NCI-H1092 treated with DMSO at 0.1 percent for 48 hours (cell line): ENCODE measurements around the gene ZNF423.

Source experiments
- DNase-seq: peaks from one replicate; lab custom pipeline; 2025; lab: John Stamatoyannopoulos, UW

ZNF423 gene

DNA sequence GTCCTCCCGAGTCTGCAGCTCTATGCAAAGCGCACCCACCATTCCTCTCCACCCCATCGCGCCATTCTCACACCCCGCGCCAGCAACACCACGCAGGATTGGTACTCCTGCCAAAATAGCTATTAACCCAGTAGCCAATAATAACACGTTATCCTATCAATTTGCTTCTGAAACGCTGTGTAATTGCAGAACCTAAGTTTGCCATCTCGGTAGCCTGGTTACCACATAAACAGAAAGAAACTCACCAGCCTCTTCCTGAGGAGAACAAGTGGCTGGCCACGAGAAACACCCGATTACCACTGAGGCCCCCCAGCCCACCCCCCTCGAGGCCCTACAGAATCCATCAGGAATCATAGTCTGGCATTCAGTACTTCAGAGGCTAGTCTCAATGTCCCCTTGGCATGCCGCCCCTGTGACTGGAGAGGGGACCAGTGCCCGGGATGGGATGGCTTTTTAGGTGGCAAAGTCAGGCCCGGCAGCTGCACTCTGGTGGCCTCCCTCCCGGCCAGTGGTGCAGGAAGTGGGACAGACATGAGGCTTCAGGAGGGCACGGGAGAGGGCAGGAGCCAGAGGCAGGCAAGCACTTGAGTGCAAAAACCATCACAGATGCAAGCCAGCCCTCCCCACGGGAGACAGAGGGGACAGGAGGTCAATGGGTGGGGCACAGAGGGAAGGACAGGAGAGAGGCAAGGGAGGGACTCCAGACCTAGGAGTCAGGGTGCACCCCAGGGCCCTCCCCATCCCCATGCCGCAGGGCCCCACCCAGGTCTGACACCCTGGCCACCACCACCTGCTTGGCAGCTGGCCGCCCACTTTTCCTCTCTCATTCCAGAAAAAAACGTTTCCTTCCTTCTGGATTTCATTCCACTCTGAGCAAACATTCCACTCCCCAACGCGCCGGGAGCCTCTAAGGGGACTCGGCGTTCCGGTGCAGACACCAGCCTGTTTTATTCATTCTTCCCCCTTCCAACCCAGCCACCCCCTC lies 192.5 kb downstream of the ZNF423 start:
- DNase-seq = peak; percentile 28

- no peak for DNase-seq
Observed at GRCh38 chr16:49662569-49662968, 193.3 kb downstream of the ZNF423 start.

- DNase-seq = no peak
Observed at GRCh38 chr16:49661465-49662187, 194.3 kb downstream of the ZNF423 start.

GRCh38 chr16:49660626-49661025 lies 195.3 kb downstream of the ZNF423 start:
- no peak for DNase-seq

GRCh38 chr16:49659356-49659755 lies 196.6 kb downstream of the ZNF423 start:
- DNase-seq = no peak

DNA sequence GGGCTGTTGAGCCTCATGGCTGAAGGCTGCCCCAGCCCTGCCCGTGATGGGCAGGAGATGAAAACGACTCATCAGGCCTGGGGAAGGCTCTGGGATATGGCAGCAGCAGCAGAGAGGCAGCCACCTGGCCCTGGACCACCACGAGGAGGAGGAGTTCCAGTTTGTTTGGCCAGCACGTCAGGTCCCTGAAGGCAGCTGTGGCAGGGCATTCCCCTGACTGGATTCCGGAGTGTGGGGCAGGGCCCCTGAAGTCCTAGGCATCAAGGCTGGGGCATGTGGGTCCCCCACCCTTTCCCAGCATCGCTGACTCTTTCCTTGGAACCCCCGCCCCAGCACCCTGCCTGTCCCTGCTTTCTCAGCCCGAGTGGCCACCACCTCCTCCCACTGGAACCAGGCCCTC lies 197.4 kb downstream of the ZNF423 start:
- no peak for DNase-seq

- no peak for DNase-seq
Observed at GRCh38 chr16:49657736-49658465, 198.0 kb downstream of the ZNF423 start.

DNA sequence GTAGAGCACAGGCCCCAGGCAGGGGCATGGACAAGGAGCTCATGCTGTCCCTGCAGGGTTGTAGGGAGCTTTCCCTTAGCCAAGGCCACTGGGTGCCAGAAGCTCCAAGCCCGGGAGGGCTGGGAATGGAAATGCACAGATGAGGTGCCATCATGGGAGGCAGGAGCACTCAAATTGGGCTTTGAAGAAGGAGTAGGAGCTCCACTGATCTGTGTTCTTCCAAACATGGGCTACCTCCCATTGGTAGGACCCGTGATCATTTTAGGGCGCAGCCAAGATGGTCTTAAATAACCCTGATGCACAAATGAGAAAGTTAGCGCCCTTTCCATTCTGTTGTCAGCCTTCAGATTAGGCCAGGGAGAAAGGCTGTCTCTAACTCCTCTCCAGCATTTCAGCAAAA lies 201.5 kb downstream of the ZNF423 start:
- no peak for DNase-seq

GRCh38 chr16:49653577-49653976 lies 202.3 kb downstream of the ZNF423 start:
- no peak for DNase-seq

DNA sequence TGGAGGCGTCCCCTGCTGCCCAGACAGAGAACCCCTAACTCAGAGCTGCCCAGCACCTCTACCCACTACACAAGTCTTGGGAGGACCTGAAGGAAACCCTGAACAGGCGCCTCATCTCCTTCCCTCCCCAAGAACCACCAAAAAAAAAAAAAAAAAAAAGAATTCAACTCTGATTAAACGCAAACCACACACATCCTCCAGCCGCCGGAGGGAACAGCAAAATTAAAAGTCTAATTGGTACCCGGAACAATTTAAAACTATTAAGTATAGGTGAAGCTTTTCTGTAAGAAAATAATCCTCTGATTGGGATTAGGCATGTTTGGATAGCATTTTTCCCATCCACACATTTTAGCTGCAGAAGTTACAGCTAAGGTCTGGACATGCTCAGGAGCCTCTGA lies 202.7 kb downstream of the ZNF423 start:
- DNase-seq = no peak

GRCh38 chr16:49652456-49653172 lies 203.3 kb downstream of the ZNF423 start:
- peak; percentile 41 for DNase-seq

DNA sequence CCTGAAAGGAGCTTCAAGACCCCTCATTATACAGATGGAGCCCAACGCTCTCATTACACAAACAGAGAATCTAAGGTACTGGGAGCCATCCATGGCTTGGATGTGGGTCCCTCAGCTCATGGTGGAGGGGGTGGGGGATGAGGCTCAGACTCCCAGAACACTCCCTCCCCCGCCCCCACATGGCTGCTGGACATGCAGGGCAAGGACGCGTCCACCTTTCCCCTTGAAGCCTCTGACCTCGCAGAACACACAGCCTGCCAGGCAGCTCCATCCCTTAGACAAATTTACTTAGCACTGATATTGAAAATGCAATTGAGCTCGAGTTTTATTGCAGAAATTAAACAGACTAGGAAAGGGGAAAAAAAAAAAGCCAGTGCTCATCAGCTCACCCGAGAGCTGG lies 203.9 kb downstream of the ZNF423 start:
- no peak for DNase-seq

DNA sequence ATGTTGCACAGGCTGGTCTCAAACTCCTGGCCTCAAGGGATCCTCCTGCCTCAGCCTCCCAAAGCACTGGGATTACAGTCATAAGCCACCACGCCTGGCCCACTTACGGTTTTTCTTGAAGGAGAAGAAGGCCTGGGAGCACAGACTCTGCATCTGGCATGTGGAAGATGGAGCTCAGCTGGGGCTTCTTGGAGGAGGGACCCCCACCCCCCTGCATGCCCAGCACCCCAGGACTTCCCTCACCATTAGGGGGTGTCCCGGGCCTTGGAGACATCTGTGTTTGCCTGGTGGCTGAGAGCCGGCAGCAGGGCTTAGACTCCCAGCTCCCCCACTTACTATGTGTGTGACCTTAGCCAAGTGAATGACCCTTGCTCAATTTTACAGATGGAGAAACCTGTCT lies 204.7 kb downstream of the ZNF423 start:
- no peak for DNase-seq

- no peak for DNase-seq
Observed at GRCh38 chr16:49650603-49651002, 205.3 kb downstream of the ZNF423 start.

DNA sequence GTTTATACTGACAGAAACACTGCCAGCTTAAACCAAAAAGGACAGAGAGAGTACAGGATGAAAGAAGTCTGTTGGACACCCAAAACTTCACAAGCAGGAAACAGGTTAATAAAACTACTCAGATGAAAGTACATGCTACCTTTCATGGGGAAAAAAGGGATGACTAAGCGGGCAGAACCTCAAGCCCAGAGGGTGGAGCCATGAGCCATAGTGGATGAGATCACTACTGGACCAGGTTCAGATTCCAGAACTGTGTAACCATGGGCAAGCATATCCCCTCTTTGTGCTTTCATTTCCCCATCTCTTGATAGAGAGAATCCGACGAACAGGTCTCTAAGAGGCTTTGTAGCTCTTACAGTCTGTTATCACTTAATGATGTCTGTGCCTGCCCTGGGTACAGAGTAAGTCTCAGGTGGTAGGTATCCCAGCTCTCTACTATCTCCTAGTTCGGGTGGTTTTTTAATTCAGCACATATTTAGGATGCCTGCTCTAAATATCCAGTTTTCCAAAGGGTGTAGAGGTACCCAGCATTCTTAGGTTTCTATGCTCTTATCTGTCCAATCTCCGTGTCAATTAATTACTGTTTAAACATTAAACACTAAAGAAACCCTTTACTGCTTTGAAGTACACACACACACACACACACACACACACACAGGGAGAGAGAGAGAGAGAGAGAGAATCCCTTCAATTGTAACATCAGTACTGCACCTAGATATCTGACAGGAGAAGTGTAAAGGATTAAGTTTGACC lies 206.7 kb downstream of the ZNF423 start:
- DNase-seq = no peak

GRCh38 chr16:49647673-49648072 lies 208.2 kb downstream of the ZNF423 start:
- DNase-seq = no peak

DNA sequence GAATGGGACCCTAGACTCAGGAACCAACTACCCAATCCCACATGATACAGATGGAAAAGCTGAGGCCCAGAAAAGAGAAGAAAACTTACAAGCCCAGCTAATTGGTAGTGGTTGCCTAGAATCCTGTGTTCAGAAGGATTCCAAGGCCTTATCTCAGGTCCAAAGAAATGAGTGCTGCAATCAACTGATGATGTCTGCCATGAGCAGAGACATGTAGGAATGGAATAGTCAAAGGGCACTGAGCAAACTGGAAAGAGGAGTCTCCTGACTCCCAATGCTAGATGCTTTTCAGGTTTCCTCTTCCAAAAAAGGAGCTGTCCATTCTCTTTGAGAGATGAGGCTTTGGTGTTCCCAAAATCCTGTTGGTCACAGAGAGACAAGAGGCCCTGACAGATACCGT lies 210.6 kb downstream of the ZNF423 start:
- DNase-seq = no peak

DNA sequence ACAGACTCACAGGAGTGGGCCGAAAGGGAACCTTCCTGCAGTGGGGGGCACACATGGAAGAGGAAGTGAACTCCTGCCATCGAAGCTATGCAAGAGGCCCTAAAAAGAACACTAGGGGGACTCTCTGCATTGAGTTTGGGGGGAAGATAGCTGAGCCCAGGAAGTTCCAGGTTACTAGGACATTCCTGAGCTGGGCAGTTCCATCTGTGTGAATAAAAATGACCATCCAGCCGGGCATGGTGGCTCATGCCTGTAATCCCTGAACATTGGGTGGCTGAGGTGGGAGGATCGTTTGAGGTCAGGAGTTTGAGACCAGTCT lies 211.8 kb downstream of the ZNF423 start:
- no peak for DNase-seq

GRCh38 chr16:49643429-49644144 lies 212.3 kb downstream of the ZNF423 start:
- DNase-seq = no peak

GRCh38 chr16:49641250-49641649 lies 214.7 kb downstream of the ZNF423 start:
- DNase-seq = no peak

DNA sequence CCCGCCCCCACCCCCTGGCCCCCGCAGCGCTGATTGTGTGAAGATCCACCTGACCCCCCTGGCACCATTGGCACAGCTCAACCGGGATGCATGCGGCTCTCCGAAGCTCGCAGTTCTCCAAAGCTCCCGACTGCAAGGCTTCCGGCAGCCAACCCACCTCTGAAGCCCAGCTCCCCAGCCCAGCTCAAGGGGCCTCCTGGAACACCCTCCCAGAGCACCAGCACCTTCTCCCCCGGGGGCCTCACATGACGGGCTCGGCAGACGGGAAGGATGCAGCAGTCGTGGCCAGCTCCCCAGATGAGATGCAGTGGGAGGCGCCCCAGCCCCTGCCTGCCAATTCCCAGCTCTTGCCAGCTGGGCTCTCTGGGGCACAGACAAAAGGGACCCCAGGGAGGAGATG lies 215.3 kb downstream of the ZNF423 start:
- peak; percentile 30 for DNase-seq
